GM12801 (cell line): ENCODE measurements around the gene TMEM182.

Source experiments
- CTCF ChIP-seq: IDR thresholded peaks from one replicate; pipeline ENCODE4 v1.5.1; 2011; ENCODE audit warnings: control low read depth; ENCODE audit not compliant: insufficient read length; ENCODE audit errors: extremely low read depth

Gene TMEM182

DNA sequence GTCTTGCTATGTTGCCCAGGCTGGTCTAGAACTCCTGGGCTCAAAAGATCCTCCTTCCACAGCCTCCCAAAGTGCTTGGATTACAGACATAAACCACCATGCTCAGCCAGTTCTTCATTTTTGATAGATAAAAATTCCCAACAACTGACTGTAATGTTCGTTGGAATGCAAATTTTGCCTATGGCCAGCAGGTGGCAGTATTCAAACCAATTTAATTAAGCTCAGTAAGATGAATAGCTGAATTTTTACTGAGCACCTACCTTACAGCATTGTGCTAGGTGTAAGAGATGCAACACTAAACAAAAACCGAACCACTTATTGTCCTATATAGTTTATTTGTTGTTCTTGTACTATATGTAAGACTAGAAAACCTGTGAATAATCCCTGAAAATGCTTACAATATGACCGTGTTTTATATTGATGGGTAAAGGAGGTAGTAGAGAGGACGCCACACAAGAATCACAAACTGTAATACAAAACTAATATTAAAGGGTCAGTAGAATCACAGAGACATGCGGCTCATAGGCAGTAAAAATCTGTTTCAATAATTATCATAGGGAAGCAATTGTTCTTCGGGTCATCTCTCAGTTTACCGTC is 8.2 kb upstream of the TMEM182 start:
- TF ChIP-seq CTCF = no peak

DNA sequence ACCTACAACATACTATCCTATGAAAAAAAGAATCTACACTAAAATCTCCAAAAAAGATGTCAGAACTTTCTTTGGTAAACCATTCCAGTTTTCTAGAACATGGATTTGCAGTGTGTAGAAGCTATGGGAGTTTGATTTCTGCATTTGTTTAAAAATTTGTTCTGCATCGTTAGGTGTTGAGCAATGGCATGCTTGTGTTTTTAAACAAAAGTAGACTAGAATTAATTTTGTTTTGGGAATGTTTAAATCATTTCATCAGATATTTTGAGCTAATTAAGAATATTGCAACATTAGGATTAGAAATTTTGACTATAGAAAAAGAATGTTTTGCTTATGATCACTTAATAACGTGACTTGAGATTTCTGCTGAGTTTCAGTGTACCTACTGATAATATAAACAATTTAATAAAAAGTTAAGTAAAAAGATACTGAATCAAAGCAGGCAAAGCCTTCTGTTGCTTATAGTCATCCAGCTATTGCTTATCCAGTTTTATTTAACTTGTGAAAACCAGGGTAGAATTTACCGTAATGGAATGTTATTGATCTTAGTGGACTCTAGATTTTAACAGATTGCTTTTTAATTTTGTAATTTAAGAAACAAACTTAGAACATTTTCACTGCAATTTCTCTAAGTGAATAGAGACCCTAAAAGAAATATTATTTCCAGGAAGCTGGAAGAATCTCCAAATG is 7.2 kb upstream of the TMEM182 start:
- no peak for TF ChIP-seq CTCF

- TF ChIP-seq CTCF = no peak
Observed at GRCh38 chr2:102755284-102755683, 6.5 kb upstream of the TMEM182 start.

GRCh38 chr2:102758439-102758838 is 3.4 kb upstream of the TMEM182 start:
- TF ChIP-seq CTCF = no peak

GRCh38 chr2:102764083-102764482 is 2.3 kb downstream of the TMEM182 start:
- TF ChIP-seq CTCF = no peak

GRCh38 chr2:102765061-102765460 is 3.2 kb downstream of the TMEM182 start:
- no peak for TF ChIP-seq CTCF

- no peak for TF ChIP-seq CTCF
Observed at GRCh38 chr2:102768253-102768652, 6.4 kb downstream of the TMEM182 start.
